ENCODE data around the gene ANKRD2.

DNA sequence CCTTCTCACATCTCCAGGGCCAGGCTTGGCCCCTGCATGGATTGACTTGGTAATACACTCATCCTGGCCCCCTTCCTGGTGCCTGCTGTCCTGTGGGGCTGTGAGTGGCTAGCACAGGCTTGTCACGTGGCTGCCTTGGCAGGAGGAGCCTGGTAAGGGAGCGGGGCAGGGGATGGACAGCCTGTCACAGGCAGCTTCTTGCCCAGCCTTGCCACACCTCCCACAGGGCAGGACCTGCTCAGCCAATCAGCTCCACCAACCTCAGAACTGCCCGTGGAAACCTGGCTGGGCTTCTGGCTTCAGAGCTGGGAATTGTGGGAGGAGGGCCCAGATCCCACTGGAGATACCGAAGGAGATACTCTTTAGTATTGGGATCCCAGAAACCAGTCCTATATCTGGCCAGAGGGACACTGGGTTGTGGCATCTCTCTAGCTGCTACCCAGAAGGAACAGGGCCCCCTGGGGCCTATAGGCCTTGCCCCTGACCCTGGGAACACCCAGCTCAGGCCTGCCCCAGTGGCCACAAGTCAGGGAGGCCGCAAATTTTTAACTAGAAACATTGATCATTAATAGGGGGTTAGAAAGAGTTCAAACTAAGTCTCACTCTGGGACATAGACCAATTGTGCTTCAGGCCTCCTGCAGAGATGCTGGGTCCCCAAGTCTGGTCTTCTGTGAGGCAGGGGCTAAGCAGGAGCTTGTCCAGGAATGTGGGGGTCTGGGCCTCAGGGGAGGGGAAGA is 11.7 kb downstream of the ANKRD2 start, which contains the start of gene HOGA1:
- no peak for TF ChIP-seq POLR2AphosphoS5 (IDR thresholded peaks at IDR 0.05)
- no peak for TF ChIP-seq CTCF (IDR thresholded peaks at IDR 0.05)
- TF ChIP-seq EP300 (IDR thresholded peaks at IDR 0.05), result no peak
- no peak for TF ChIP-seq POLR2A (IDR thresholded peaks at IDR 0.05)
